GM19452 (cell line): ENCODE measurements around the gene PLCH1.
A peak's percentile ranks its signal among the peaks of the same experiment; 100 is the strongest.

Source experiments
- ATAC-seq: cut with Tn5 transposase; IDR thresholded peaks from one replicate; pipeline ENCODE4 v1.9.1; 2021; ENCODE audit not compliant: unreplicated experiment

PLCH1 gene

GRCh38 chr3:155390351-155390750 lies 354.5 kb downstream of the PLCH1 start:
- ATAC-seq, result no peak

GRCh38 chr3:155388417-155388816 lies 356.5 kb downstream of the PLCH1 start:
- ATAC-seq, result no peak

- no peak for ATAC-seq
These were observed 357.3 kb downstream of the PLCH1 start for GRCh38 chr3:155387571-155387970.

GRCh38 chr3:155386919-155387318 lies 358.0 kb downstream of the PLCH1 start:
- ATAC-seq, result no peak

GRCh38 chr3:155385896-155386625 lies 358.8 kb downstream of the PLCH1 start:
- ATAC-seq, result no peak

GRCh38 chr3:155382396-155383042 lies 362.4 kb downstream of the PLCH1 start:
- peak; percentile 64 for ATAC-seq

GRCh38 chr3:155377847-155378246 lies 367.0 kb downstream of the PLCH1 start:
- no peak for ATAC-seq

GRCh38 chr3:155377071-155377470 lies 367.8 kb downstream of the PLCH1 start:
- ATAC-seq, result no peak

GRCh38 chr3:155372281-155372680 lies 372.6 kb downstream of the PLCH1 start:
- no peak for ATAC-seq

GRCh38 chr3:155370764-155371503 lies 373.9 kb downstream of the PLCH1 start:
- ATAC-seq, result no peak

- ATAC-seq, result no peak
These were observed 374.7 kb downstream of the PLCH1 start for GRCh38 chr3:155370198-155370597.

- no peak for ATAC-seq
These were observed 375.1 kb downstream of the PLCH1 start for GRCh38 chr3:155369735-155370134.

GRCh38 chr3:155369244-155369643 lies 375.6 kb downstream of the PLCH1 start:
- no peak for ATAC-seq

GRCh38 chr3:155368786-155369185 lies 376.1 kb downstream of the PLCH1 start:
- ATAC-seq, result no peak

GRCh38 chr3:155367506-155367905 lies 377.4 kb downstream of the PLCH1 start:
- no peak for ATAC-seq

GRCh38 chr3:155365178-155365783 lies 379.6 kb downstream of the PLCH1 start:
- ATAC-seq, result no peak

GRCh38 chr3:155364492-155364891 lies 380.4 kb downstream of the PLCH1 start:
- no peak for ATAC-seq

- ATAC-seq, result no peak
These were observed 381.2 kb downstream of the PLCH1 start for GRCh38 chr3:155363690-155364070.

GRCh38 chr3:155362808-155363689 lies 381.8 kb downstream of the PLCH1 start:
- ATAC-seq, result no peak

GRCh38 chr3:155360281-155360680 lies 384.6 kb downstream of the PLCH1 start:
- ATAC-seq, result no peak
